GM12878 (cell line): ENCODE results near the gene CST6. TPM values are rescaled to one million over a fixed set of nuclear protein-coding genes. Genes with fewer than 3 reads are reported as not detected.

Experiments
- BACH1 ChIP-seq: fragments of 450-650 bp; IDR thresholded peaks from 2 replicates; pipeline ENCODE4 v1.6.1; 2017; ENCODE audit warnings: mild to moderate bottlenecking, borderline replicate concordance
- CHD1 ChIP-seq: IDR thresholded peaks from 2 replicates; pipeline ENCODE4 v1.6.1; 2012; ENCODE audit warnings: low read depth, low read length, improper control_type of control experiment
- EP300 ChIP-seq, 2 experiments: fragments of 150-350 bp in 1 of 2; IDR thresholded peaks; 2 replicates each; pipeline ENCODE4 v1.6.1; 2011 to 2012; ENCODE audit warnings: low read depth in 2 of 2, low read length in 2 of 2, borderline replicate concordance in 1 of 2, improper control_type of control experiment in 1 of 2, inconsistent platforms in 1 of 2; ENCODE audit not compliant: control insufficient read depth in 1 of 2
- ESRRA ChIP-seq: IDR thresholded peaks from 2 replicates; pipeline ENCODE4 v1.6.1; 2012; ENCODE audit warnings: mild to moderate bottlenecking, low read length, improper control_type of control experiment
- HDAC2 ChIP-seq: fragments of 200-600 bp; sonication (generic); IDR thresholded peaks from 2 replicates; pipeline ENCODE4 v1.6.1; 2017
- HDAC6 ChIP-seq: fragments of 200-600 bp; sonication (generic); IDR thresholded peaks from one replicate; pipeline ENCODE4 v1.8.0; 2017; ENCODE audit warnings: antibody characterized with exemption; ENCODE audit not compliant: unreplicated experiment
- IKZF2 ChIP-seq, 2 experiments: fragments of 450-650 bp; IDR thresholded peaks; 2 replicates each; pipeline ENCODE4 v1.6.1; 2017; ENCODE audit warnings: mild to moderate bottlenecking in 2 of 2, moderate library complexity in 2 of 2
- KLF5 ChIP-seq: fragments of 450-650 bp; IDR thresholded peaks from 2 replicates; pipeline ENCODE4 v1.6.1; 2014; ENCODE audit warnings: mild to moderate bottlenecking; ENCODE audit not compliant: partially characterized antibody
- NR2F1 ChIP-seq: fragments of 450-650 bp; conservative IDR thresholded peaks from 2 replicates; pipeline ENCODE4 v1.6.1; 2017; ENCODE audit warnings: mild to moderate bottlenecking
- RAD21 ChIP-seq: IDR thresholded peaks from 2 replicates; pipeline ENCODE4 v1.6.1; 2011; ENCODE audit warnings: mild to moderate bottlenecking, low read depth, low read length, moderate library complexity; ENCODE audit not compliant: insufficient read depth
- RELA ChIP-seq: fragments of 450-650 bp; IDR thresholded peaks from 2 replicates; pipeline ENCODE4 v1.8.0; 2014; ENCODE audit warnings: borderline replicate concordance; ENCODE audit not compliant: partially characterized antibody
- RFX5 ChIP-seq: IDR thresholded peaks from 2 replicates; pipeline ENCODE4 v1.6.1; 2011; ENCODE audit warnings: low read depth, low read length, improper control_type of control experiment
- polyA plus RNA-seq, 11 experiments: library from polyadenylated mRNA; depleted of rRNA in 4 of 11; unstranded in 6 of 11; stranded (reverse) in 5 of 11; fragments of >200 nt; fragmentation: Nextera tagmentation in 4 of 11; fragmentation: Illumina TruSeq in 1 of 11; extraction: Ambion mirVana in 4 of 11; extraction: Trizol in 1 of 11; gene quantifications; 1 replicate in 1 of 11; 2 replicates in 10 of 11; pipeline versions ENCODE4 v1.2.1 to v1.2.3, GENCODE V29; 2011 to 2016; ENCODE audit warnings: inconsistent platforms in 2 of 11, missing spikeins in 2 of 11, low read depth in 1 of 11
- total RNA-seq, 4 experiments: library from RNA; depleted of rRNA in 3 of 4; stranded (reverse); fragments of >200 nt in 3 of 4; fragmentation: Illumina TruSeq in 1 of 4; extraction: Trizol in 1 of 4; gene quantifications; 2 replicates each; pipeline versions ENCODE4 v1.2.1 to v1.2.3, GENCODE V29; 2013 to 2021
- TF ChIP-seq, protein P1 (sequence below), 3 experiments: IDR thresholded peaks in 2 of 3; conservative IDR thresholded peaks in 1 of 3; 2 replicates each; pipeline ENCODE4 v1.5.1; 2011; ENCODE audit warnings: low read depth in 3 of 3, low read length in 3 of 3, mild to moderate bottlenecking in 3 of 3, control low read depth in 2 of 3, moderate library complexity in 2 of 3, inconsistent platforms in 1 of 3, mixed read lengths in 1 of 3; ENCODE audit not compliant: control insufficient read depth in 2 of 3, insufficient read depth in 1 of 3; ENCODE audit errors: extremely low read depth in 1 of 3
- TF ChIP-seq, protein P2 (sequence below): fragments of 450-650 bp; IDR thresholded peaks from 2 replicates; pipeline ENCODE4 v1.6.1; 2017; ENCODE audit warnings: antibody characterized with exemption, mild to moderate bottlenecking, moderate library complexity
- TF ChIP-seq, protein P3 (sequence below): IDR thresholded peaks from 2 replicates; pipeline ENCODE4 v1.6.1; 2012; ENCODE audit warnings: low read depth, low read length, improper control_type of control experiment
- TF ChIP-seq, protein P4 (sequence below): fragments of 450-650 bp; IDR thresholded peaks from 2 replicates; pipeline ENCODE4 v1.6.1; 2018; ENCODE audit warnings: mild to moderate bottlenecking, low read depth, moderate library complexity; ENCODE audit not compliant: partially characterized antibody
- TF ChIP-seq, protein P5 (sequence below): fragments of 150-350 bp; IDR thresholded peaks from 2 replicates; pipeline ENCODE4 v1.6.1; 2016; ENCODE audit warnings: low read depth, low read length

The CST6 gene
- total and polyA plus RNA-seq, 10 of the 15 experiments (the other 5 are each of a cell fraction or from before 2014, with no cell fraction given) = not detected

DNA sequence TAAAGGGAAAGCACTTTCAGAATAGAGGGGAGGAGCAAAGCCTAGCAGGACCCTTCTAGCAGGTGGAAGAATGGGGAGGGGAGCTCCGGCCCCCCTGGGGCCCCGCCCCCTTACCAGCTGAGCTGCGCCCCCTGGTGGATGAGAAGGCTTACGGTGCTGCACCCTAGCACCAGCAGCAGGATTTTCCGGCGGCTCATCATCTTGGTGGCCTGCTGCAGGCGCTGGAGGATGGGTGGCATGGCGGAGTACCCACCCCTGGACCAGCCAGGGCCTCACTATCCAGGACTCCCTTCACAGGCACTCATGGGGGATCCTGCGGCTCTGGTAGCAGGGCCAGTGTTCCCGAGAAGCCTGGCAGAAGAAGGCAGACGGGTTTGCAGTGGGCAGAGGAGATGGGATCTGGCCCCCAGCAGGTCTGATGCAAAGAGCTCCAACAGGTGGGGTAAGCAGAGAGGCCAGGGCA lies 33.4 kb downstream of the CST6 start (continued):
- TF ChIP-seq, protein P1, sequence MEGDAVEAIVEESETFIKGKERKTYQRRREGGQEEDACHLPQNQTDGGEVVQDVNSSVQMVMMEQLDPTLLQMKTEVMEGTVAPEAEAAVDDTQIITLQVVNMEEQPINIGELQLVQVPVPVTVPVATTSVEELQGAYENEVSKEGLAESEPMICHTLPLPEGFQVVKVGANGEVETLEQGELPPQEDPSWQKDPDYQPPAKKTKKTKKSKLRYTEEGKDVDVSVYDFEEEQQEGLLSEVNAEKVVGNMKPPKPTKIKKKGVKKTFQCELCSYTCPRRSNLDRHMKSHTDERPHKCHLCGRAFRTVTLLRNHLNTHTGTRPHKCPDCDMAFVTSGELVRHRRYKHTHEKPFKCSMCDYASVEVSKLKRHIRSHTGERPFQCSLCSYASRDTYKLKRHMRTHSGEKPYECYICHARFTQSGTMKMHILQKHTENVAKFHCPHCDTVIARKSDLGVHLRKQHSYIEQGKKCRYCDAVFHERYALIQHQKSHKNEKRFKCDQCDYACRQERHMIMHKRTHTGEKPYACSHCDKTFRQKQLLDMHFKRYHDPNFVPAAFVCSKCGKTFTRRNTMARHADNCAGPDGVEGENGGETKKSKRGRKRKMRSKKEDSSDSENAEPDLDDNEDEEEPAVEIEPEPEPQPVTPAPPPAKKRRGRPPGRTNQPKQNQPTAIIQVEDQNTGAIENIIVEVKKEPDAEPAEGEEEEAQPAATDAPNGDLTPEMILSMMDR (IDR thresholded peaks at IDR 0.05 in 2 of 3, conservative IDR thresholded peaks at IDR 0.05 in 1 of 3; ENCODE audit: control insufficient read depth in 2 of 3, extremely low read depth in 1 of 3, insufficient read depth in 1 of 3, low read depth in 3 of 3, low read length in 3 of 3) = peak; percentile 86 to 94 (median 89)
- TF ChIP-seq CHD1 = no peak
- no peak for TF ChIP-seq HDAC2
- TF ChIP-seq, protein P2, sequence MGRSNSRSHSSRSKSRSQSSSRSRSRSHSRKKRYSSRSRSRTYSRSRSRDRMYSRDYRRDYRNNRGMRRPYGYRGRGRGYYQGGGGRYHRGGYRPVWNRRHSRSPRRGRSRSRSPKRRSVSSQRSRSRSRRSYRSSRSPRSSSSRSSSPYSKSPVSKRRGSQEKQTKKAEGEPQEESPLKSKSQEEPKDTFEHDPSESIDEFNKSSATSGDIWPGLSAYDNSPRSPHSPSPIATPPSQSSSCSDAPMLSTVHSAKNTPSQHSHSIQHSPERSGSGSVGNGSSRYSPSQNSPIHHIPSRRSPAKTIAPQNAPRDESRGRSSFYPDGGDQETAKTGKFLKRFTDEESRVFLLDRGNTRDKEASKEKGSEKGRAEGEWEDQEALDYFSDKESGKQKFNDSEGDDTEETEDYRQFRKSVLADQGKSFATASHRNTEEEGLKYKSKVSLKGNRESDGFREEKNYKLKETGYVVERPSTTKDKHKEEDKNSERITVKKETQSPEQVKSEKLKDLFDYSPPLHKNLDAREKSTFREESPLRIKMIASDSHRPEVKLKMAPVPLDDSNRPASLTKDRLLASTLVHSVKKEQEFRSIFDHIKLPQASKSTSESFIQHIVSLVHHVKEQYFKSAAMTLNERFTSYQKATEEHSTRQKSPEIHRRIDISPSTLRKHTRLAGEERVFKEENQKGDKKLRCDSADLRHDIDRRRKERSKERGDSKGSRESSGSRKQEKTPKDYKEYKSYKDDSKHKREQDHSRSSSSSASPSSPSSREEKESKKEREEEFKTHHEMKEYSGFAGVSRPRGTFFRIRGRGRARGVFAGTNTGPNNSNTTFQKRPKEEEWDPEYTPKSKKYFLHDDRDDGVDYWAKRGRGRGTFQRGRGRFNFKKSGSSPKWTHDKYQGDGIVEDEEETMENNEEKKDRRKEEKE = no peak
- TF ChIP-seq IKZF2 (IDR thresholded peaks at IDR 0.05) = no peak
- no peak for TF ChIP-seq HDAC6
- TF ChIP-seq, protein P3, sequence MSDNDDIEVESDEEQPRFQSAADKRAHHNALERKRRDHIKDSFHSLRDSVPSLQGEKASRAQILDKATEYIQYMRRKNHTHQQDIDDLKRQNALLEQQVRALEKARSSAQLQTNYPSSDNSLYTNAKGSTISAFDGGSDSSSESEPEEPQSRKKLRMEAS = no peak
- TF ChIP-seq KLF5 = no peak
- TF ChIP-seq, protein P4, sequence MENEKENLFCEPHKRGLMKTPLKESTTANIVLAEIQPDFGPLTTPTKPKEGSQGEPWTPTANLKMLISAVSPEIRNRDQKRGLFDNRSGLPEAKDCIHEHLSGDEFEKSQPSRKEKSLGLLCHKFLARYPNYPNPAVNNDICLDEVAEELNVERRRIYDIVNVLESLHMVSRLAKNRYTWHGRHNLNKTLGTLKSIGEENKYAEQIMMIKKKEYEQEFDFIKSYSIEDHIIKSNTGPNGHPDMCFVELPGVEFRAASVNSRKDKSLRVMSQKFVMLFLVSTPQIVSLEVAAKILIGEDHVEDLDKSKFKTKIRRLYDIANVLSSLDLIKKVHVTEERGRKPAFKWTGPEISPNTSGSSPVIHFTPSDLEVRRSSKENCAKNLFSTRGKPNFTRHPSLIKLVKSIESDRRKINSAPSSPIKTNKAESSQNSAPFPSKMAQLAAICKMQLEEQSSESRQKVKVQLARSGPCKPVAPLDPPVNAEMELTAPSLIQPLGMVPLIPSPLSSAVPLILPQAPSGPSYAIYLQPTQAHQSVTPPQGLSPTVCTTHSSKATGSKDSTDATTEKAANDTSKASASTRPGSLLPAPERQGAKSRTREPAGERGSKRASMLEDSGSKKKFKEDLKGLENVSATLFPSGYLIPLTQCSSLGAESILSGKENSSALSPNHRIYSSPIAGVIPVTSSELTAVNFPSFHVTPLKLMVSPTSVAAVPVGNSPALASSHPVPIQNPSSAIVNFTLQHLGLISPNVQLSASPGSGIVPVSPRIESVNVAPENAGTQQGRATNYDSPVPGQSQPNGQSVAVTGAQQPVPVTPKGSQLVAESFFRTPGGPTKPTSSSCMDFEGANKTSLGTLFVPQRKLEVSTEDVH = no peak
- no peak for TF ChIP-seq RFX5
- peak; percentile 45 for TF ChIP-seq RAD21
- TF ChIP-seq, protein P5, sequence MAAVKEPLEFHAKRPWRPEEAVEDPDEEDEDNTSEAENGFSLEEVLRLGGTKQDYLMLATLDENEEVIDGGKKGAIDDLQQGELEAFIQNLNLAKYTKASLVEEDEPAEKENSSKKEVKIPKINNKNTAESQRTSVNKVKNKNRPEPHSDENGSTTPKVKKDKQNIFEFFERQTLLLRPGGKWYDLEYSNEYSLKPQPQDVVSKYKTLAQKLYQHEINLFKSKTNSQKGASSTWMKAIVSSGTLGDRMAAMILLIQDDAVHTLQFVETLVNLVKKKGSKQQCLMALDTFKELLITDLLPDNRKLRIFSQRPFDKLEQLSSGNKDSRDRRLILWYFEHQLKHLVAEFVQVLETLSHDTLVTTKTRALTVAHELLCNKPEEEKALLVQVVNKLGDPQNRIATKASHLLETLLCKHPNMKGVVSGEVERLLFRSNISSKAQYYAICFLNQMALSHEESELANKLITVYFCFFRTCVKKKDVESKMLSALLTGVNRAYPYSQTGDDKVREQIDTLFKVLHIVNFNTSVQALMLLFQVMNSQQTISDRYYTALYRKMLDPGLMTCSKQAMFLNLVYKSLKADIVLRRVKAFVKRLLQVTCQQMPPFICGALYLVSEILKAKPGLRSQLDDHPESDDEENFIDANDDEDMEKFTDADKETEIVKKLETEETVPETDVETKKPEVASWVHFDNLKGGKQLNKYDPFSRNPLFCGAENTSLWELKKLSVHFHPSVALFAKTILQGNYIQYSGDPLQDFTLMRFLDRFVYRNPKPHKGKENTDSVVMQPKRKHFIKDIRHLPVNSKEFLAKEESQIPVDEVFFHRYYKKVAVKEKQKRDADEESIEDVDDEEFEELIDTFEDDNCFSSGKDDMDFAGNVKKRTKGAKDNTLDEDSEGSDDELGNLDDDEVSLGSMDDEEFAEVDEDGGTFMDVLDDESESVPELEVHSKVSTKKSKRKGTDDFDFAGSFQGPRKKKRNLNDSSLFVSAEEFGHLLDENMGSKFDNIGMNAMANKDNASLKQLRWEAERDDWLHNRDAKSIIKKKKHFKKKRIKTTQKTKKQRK = no peak
- TF ChIP-seq BACH1 = no peak
- TF ChIP-seq EP300 (IDR thresholded peaks at IDR 0.05; ENCODE audit: borderline replicate concordance in 1 of 2, control insufficient read depth in 1 of 2, low read depth in 2 of 2, low read length in 2 of 2) = no peak
- TF ChIP-seq ESRRA = no peak
- peak; percentile 19 for TF ChIP-seq RELA
- no peak for TF ChIP-seq NR2F1
